GM20000 (cell line): Measurements from ENCODE around the gene SNRPA1.
"Not testable (repeated sequence)": the region's sequence is repeated elsewhere in the genome, so short reads cannot be mapped to it uniquely, and the experiment has no call there.

Experiments used
- DNase-seq: peaks from one replicate; pipeline ENCODE4 v3.0.0; 2012; ENCODE audit warnings: low spot score
- TF ChIP-seq, protein P1 (sequence below): IDR thresholded peaks from 2 replicates; pipeline ENCODE4 v1.5.1; 2012; ENCODE audit warnings: mild to moderate bottlenecking, control low read depth; ENCODE audit errors: extremely low read depth, missing control alignments

The SNRPA1 gene

DNA sequence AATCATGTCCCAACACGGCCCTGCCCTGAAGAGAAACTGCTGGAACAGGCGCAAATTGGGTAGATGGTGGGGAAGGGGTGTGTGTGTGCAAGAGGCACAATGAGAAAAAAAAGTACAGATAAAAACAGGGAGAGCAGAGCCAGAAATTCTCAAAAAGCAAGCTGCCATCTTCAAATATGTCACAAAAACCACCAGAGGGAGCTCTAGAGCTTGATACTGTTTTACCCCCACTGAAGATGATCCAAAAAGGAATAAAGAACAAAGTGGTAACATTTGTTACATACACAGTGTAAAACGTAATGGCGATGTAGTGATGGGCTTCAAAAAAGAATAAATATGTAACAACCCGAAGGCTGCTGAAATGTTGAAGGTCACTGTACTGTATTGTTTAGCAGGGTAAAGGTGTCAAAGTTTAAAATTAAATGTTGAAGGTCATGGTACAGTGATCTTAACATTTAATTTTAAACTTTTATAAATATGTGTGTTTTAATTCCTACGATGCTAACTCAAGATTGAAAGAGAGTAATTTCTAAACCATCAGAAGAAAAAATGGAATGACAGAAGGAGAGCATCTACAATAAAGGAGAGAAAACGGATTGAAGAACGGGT is 6.0 kb downstream of the SNRPA1 start:
- peak; percentile 52 for DNase-seq

DNA sequence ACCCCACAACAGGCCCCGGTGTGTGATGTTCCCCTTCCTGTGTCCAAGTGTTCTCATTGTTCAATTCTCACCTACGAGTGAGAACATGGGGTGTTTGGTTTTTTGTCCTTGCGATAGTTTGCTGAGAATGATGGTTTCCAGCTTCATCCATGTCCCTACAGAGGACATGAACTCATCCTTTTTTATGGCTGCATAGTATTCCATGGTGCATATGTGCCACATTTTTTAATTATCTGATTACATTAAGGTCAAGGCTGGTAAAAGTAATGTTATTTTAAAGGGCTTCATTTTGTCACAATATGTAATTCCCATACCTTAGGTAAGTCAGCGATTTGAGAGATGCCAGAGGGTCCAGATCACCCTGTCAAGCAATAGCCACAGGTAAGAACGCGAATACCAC is 7.7 kb downstream of the SNRPA1 start:
- not testable (repeated sequence) for DNase-seq

More for the DNA sequence above, 6.0 kb downstream of the SNRPA1 start:
- TF ChIP-seq, protein P1, sequence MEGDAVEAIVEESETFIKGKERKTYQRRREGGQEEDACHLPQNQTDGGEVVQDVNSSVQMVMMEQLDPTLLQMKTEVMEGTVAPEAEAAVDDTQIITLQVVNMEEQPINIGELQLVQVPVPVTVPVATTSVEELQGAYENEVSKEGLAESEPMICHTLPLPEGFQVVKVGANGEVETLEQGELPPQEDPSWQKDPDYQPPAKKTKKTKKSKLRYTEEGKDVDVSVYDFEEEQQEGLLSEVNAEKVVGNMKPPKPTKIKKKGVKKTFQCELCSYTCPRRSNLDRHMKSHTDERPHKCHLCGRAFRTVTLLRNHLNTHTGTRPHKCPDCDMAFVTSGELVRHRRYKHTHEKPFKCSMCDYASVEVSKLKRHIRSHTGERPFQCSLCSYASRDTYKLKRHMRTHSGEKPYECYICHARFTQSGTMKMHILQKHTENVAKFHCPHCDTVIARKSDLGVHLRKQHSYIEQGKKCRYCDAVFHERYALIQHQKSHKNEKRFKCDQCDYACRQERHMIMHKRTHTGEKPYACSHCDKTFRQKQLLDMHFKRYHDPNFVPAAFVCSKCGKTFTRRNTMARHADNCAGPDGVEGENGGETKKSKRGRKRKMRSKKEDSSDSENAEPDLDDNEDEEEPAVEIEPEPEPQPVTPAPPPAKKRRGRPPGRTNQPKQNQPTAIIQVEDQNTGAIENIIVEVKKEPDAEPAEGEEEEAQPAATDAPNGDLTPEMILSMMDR: peak; percentile 36

DNA sequence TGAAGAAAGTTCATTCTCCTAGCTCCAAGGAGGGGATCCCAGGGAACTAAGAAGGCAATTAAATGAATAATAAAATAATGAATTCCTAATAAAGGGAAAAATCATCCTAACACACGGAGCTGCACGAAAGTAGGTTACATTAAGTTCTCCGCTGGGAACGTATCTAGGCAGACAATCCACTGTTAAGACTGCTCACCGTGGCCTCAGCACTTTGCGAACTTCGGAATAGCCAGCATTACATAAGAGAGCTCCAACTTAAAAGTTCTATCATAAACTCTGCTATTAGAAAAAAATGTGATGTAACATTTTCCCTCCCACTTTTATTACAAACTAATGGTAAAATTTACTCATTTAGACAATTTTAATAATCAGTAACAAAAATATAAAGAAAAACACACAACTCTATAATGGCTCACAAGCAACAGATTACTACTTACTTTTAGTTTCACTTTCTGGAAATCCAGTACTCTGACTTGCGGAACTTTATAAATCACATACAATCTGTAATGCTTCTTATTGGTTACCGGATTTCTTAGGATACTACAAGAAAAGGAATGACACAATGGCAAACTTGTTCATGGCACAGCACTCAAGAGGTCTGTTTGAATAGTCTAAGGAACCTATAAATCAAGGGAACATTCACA is 8.5 kb downstream of the SNRPA1 start:
- no peak for DNase-seq
- TF ChIP-seq, protein P1: no peak

DNA sequence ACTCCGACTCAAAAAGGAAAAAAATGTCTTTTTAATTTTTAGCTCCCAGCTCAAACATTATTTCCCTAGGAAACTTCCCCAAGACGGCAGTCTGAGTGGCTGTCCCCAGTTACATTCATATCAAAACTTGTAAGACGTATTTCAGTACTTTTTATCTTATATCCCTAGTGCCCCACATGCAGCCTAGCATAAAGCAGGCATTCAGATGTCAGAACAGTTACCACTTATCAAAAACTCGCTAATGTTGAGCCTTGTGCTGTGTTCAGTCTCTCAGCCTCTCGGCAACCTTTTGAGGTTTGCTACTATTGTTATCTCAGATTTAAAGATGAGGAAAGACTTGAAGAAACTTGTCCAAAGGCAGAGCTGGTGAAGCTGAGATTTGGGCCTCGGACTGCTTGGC is 11.1 kb downstream of the SNRPA1 start:
- no peak for DNase-seq
- TF ChIP-seq, protein P1: no peak

DNA sequence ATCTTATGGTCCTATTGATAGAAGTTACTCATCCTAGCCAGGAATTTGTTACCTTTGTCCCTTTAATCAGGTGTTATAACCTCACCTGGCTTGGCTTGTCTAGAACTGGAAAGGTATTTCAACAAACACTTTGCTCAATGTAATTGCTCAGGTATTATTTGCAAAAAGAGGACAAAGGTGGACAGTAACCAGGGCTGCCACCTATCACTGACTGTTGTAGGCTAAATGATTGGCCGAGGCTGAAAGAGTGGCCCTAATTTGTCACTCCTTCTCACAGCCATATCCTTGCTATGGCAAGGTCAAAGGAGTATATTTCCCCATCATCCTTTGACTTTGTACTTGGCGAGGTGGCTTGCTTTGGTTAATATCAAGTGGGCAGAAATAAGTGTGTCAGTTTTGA is 15.0 kb downstream of the SNRPA1 start:
- TF ChIP-seq, protein P1: no peak
- no peak for DNase-seq

DNA sequence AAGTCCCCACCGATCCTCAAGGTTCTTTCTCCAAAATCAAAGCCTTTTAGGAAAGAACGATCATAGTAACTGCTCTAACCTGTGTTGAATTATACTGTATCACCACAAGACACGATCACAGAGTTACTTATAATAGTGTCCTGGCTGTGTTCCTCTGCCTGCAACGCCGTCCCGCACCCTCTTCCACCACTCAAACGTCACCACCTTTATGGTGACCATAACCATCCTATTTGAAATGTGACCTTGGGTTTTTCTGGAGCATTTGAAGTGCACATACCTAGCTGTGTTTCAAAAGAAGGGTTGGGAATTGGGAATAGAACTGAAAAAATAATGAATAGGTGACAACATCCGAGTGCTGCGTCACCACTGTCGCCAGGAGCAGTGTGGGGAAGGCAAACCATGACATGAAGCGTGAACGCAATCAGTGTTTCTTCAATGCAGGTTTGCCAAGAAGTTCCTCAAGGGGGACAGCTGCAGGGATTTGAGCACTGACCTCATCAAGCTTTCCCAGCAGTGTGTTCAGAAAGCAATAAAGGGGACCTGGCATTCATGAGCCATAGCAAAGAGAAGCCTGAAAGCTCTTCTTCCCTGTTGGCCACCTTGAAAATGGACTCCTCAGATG is 17.0 kb downstream of the SNRPA1 start:
- TF ChIP-seq, protein P1: no peak
- no peak for DNase-seq

DNA sequence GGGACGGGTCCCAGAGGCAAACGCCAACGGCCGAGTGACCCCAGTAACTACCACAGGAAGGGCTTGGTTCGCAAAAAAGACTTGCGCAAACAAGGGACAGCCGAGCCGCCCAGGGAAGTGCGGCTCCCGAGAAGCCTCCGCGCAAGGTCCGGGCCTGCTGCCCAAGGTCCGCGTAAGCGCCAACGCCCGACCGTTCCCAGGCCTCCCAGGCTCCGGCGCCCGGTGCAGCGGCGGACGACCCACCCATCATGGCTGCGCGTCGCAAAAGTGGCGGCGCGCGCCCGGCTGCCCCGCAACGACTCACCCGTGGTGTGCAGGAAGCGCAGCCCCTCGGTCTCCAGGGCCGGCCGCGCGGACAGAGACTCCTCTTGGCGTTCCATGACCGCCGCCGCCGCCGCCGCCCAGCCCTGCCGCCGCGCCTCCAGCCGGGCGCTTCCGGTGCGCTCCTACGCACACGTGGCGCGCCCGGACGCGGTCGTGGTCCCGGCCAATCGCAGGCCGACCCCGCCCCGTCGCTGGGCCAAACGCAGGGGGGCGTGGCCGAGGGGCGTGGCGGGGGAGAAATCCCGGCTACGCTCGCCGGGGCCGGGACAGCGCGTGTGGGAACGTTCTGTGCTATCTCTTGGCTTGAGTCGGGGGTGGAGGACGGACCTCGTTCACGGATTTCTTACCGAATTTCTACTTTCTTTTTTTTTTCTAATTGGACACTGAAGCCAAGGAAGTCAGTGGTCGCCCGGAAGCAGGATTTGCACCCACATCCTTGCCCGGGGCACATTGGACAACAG is 17.8 kb downstream of the SNRPA1 start, which contains the start of gene SELENOS:
Gene SELENOS (minus strand): TSS at position 448 of the 785 bp plus-strand sequence. CDS start 68 bp downstream, at position 380.
- DNase-seq: peak; percentile 93
- TF ChIP-seq, protein P1: no peak
